Stimulated activated CD8-positive, alpha-beta memory T cell treated with anti-CD3 and anti-CD28 coated beads, Interleukin-4, amount 100 ng/mL, for 48 hours (primary cell): Measurements from ENCODE around the gene WFIKKN2.

Experiments used
- DNase-seq: peaks from one replicate; pipeline ENCODE4 v3.0.0-alpha.2; 2020

WFIKKN2 gene

GRCh38 chr17:50836826-50837225 is 1.4 kb downstream of the WFIKKN2 start:
- DNase-seq = no peak

GRCh38 chr17:50837286-50837979 is 2.0 kb downstream of the WFIKKN2 start:
- no peak for DNase-seq

GRCh38 chr17:50837980-50838954 is 2.9 kb downstream of the WFIKKN2 start:
- no peak for DNase-seq

- no peak for DNase-seq
Measured at GRCh38 chr17:50839591-50840310, 4.4 kb downstream of the WFIKKN2 start.

- DNase-seq = no peak
Measured at GRCh38 chr17:50840311-50840851, 5.0 kb downstream of the WFIKKN2 start.

- no peak for DNase-seq
Measured at GRCh38 chr17:50841277-50841948, 6.0 kb downstream of the WFIKKN2 start.

- peak; percentile 78 for DNase-seq
Measured at GRCh38 chr17:50841949-50842354, 6.6 kb downstream of the WFIKKN2 start.

GRCh38 chr17:50842506-50843149 is 7.2 kb downstream of the WFIKKN2 start:
- DNase-seq = peak; percentile 6

- DNase-seq = peak; percentile 10
Measured at GRCh38 chr17:50843150-50843905, 7.9 kb downstream of the WFIKKN2 start.

- no peak for DNase-seq
Measured at GRCh38 chr17:50844117-50844700, 8.8 kb downstream of the WFIKKN2 start.

GRCh38 chr17:50845240-50846147 is 10.1 kb downstream of the WFIKKN2 start:
- no peak for DNase-seq

- DNase-seq = no peak
Measured at GRCh38 chr17:50847566-50847965, 12.2 kb downstream of the WFIKKN2 start.

- DNase-seq = no peak
Measured at GRCh38 chr17:50848039-50848438, 12.7 kb downstream of the WFIKKN2 start.

GRCh38 chr17:50848711-50849110 is 13.3 kb downstream of the WFIKKN2 start:
- no peak for DNase-seq

GRCh38 chr17:50850640-50851039 is 15.3 kb downstream of the WFIKKN2 start:
- DNase-seq = no peak

- DNase-seq = no peak
Measured at GRCh38 chr17:50853015-50853615, 17.7 kb downstream of the WFIKKN2 start.

GRCh38 chr17:50853781-50854180 is 18.4 kb downstream of the WFIKKN2 start:
- no peak for DNase-seq

GRCh38 chr17:50855708-50856330 is 20.4 kb downstream of the WFIKKN2 start:
- DNase-seq = no peak

GRCh38 chr17:50856431-50856830 is 21.0 kb downstream of the WFIKKN2 start:
- no peak for DNase-seq
